ENCODE results near the gene NUDT13. TPM values are rescaled to one million over a fixed set of nuclear protein-coding genes. Genes with fewer than 3 reads are reported as not detected.
A peak's percentile ranks its signal among the peaks of the same experiment; 100 is the strongest.

The NUDT13 gene
- polyA plus RNA-seq, 1 donor from 2014 or later: 1.8 TPM

DNA sequence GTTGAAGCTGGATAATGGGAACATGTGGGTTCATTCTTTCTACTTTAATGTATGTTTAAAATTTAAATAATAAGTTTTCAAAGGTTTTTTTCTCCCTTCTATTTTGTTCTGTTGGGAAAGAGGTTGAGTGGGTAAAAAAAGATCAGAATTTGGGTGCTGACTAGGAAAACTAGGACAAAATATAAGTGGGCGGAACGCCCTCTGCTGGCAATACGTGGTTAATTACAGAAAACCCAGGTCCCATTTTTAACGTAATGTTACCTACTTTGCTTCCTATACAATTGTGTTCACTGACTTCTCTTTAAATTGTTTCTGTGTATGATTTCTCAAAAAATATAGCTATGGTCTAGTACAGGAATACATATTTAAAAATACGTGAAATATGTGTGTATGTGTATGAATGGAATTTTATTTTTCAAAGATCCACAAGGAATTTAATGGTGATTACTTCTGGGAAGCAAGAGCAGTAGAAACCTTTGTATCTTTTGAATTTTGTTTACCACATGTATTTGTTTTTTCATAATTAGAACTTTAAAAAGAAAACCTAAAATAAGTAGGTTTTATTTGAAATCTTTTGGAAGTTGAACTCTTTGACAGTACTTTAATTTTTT lies 48.9 kb downstream of the NUDT13 start:
- H3K9me2 ChIP-seq (ENCODE audit: insufficient read depth, low read length): no peaks in the 10 kb centered on the region
- no peak overlapping the region for H3K4me3 ChIP-seq (ENCODE audit: low read length)
- TF ChIP-seq RAD21 (conservative IDR thresholded peaks at IDR 0.05): peak; percentile 51
- TF ChIP-seq, protein P1, sequence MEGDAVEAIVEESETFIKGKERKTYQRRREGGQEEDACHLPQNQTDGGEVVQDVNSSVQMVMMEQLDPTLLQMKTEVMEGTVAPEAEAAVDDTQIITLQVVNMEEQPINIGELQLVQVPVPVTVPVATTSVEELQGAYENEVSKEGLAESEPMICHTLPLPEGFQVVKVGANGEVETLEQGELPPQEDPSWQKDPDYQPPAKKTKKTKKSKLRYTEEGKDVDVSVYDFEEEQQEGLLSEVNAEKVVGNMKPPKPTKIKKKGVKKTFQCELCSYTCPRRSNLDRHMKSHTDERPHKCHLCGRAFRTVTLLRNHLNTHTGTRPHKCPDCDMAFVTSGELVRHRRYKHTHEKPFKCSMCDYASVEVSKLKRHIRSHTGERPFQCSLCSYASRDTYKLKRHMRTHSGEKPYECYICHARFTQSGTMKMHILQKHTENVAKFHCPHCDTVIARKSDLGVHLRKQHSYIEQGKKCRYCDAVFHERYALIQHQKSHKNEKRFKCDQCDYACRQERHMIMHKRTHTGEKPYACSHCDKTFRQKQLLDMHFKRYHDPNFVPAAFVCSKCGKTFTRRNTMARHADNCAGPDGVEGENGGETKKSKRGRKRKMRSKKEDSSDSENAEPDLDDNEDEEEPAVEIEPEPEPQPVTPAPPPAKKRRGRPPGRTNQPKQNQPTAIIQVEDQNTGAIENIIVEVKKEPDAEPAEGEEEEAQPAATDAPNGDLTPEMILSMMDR (IDR thresholded peaks at IDR 0.05; ENCODE audit: poor library complexity, severe bottlenecking): peak; percentile 72
- TF ChIP-seq EP300 (conservative IDR thresholded peaks at IDR 0.05; ENCODE audit: poor library complexity, severe bottlenecking): no peak
- peak; percentile 58 for TF ChIP-seq SMC3 (conservative IDR thresholded peaks at IDR 0.05; ENCODE audit: poor library complexity)
- no peak for TF ChIP-seq MXI1 (conservative IDR thresholded peaks at IDR 0.05; ENCODE audit: poor library complexity, severe bottlenecking)
- no peak overlapping the region for H2AFZ ChIP-seq (ENCODE audit: low read depth, low read length)
- no peak overlapping the region for H3K4me2 ChIP-seq (ENCODE audit: low read length)
- H3K27me3 ChIP-seq (ENCODE audit: insufficient read depth, low read depth, low read length): no peaks in the 10 kb centered on the region
- no peak overlapping the region for H3K9ac ChIP-seq (ENCODE audit: low read length)
- H3K36me3 ChIP-seq (ENCODE audit: insufficient read depth, low read length): peaks cover 10% of the 10 kb centered on the region
- H4K20me1 ChIP-seq (ENCODE audit: insufficient read depth): no peaks in the 10 kb centered on the region
- no peak overlapping the region for H3K27ac ChIP-seq (ENCODE audit: low read length)
- peaks cover 3% of the 10 kb centered on the region for H3K9me3 ChIP-seq (ENCODE audit: low read length)
- H3K79me2 ChIP-seq (replicated peaks; ENCODE audit: insufficient read depth, low read length): peaks cover 26% of the 10 kb centered on the region
- no peaks in the 10 kb centered on the region for H3F3A ChIP-seq (ENCODE audit: insufficient read depth, low read length, poor library complexity, severe bottlenecking)

DNA sequence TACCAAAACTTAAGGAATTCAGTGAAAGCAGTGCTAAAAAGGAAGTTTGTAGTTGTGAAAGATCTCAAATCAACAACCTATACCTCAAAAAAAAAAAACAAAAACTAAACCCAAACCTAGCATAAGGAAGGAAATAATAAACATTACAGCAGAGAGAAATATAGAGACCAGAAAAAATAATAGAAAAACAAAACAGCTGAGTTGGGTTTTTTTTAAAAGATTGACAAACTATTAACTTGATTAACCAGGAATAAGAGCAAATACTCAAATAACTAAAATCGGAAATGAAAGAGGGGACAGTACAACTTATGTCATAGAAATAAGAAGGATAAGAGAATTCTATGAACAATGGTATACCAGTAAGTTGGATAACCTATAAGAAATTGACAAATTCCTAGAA lies 50.8 kb downstream of the NUDT13 start:
- Histone ChIP-seq H3K79me2 (replicated peaks; ENCODE audit: insufficient read depth, low read length) (peaks cover 42% of the 10 kb centered on the region), H3K9ac (ENCODE audit: low read length) (no peak overlapping the region), H3K9me3 (ENCODE audit: low read length) (peaks cover 3% of the 10 kb centered on the region), H3F3A (ENCODE audit: insufficient read depth, low read length, poor library complexity, severe bottlenecking) (no peaks in the 10 kb centered on the region), H3K4me3 (ENCODE audit: low read length) (no peak overlapping the region), H2AFZ (ENCODE audit: low read depth, low read length) (no peak overlapping the region), H3K36me3 (ENCODE audit: insufficient read depth, low read length) (peaks cover 10% of the 10 kb centered on the region), H3K9me2 (ENCODE audit: insufficient read depth, low read length) (no peaks in the 10 kb centered on the region), H3K4me2 (ENCODE audit: low read length) (no peak overlapping the region), H3K27ac (ENCODE audit: low read length) (no peak overlapping the region), H3K27me3 (ENCODE audit: insufficient read depth, low read depth, low read length) (no peaks in the 10 kb centered on the region), H4K20me1 (ENCODE audit: insufficient read depth) (no peaks in the 10 kb centered on the region)
- no peak for TF ChIP-seq EZH2 (IDR thresholded peaks at IDR 0.05; ENCODE audit: borderline replicate concordance, insufficient read depth, low read length, poor library complexity, severe bottlenecking)
- TF ChIP-seq, protein P2, sequence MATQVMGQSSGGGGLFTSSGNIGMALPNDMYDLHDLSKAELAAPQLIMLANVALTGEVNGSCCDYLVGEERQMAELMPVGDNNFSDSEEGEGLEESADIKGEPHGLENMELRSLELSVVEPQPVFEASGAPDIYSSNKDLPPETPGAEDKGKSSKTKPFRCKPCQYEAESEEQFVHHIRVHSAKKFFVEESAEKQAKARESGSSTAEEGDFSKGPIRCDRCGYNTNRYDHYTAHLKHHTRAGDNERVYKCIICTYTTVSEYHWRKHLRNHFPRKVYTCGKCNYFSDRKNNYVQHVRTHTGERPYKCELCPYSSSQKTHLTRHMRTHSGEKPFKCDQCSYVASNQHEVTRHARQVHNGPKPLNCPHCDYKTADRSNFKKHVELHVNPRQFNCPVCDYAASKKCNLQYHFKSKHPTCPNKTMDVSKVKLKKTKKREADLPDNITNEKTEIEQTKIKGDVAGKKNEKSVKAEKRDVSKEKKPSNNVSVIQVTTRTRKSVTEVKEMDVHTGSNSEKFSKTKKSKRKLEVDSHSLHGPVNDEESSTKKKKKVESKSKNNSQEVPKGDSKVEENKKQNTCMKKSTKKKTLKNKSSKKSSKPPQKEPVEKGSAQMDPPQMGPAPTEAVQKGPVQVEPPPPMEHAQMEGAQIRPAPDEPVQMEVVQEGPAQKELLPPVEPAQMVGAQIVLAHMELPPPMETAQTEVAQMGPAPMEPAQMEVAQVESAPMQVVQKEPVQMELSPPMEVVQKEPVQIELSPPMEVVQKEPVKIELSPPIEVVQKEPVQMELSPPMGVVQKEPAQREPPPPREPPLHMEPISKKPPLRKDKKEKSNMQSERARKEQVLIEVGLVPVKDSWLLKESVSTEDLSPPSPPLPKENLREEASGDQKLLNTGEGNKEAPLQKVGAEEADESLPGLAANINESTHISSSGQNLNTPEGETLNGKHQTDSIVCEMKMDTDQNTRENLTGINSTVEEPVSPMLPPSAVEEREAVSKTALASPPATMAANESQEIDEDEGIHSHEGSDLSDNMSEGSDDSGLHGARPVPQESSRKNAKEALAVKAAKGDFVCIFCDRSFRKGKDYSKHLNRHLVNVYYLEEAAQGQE (IDR thresholded peaks at IDR 0.05; ENCODE audit: borderline replicate concordance): no peak
- TF ChIP-seq, protein P1 (IDR thresholded peaks at IDR 0.05; ENCODE audit: poor library complexity, severe bottlenecking): no peak
- TF ChIP-seq MXI1 (conservative IDR thresholded peaks at IDR 0.05; ENCODE audit: poor library complexity, severe bottlenecking): no peak
- TF ChIP-seq EP300 (conservative IDR thresholded peaks at IDR 0.05; ENCODE audit: poor library complexity, severe bottlenecking): no peak
- TF ChIP-seq RAD21 (conservative IDR thresholded peaks at IDR 0.05): no peak
- no peak for TF ChIP-seq SMC3 (conservative IDR thresholded peaks at IDR 0.05; ENCODE audit: poor library complexity)
- no peak for TF ChIP-seq POLR2AphosphoS5 (IDR thresholded peaks at IDR 0.05)
- TF ChIP-seq TAF1 (IDR thresholded peaks at IDR 0.05; ENCODE audit: low read depth): no peak

All from neural cell (in vitro differentiated cells).